ENCODE data around the gene GABRB2. TPM values are rescaled to one million over a fixed set of nuclear protein-coding genes. Genes with fewer than 3 reads are reported as not detected.

The GABRB2 gene
- total RNA-seq, 2 experiments from 2014 or later = not detected

DNA sequence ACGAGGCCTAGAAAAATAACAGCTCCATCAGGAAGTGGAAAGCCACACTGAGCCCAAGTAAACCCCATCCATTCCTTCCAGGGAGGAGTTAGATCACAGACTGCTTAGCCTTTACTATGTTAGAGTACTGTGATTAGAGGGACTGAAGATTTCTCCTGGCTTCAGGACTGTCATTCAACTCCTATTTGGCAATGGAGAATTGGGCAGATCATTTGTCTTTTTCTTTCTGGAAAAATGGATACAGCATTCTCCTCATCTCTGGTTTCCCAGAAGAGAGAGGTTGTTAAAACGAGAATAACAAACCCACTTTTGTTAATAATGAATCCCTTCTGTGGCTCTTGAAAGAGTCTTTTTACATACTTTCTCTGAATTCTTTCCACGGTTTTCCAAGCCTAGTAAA, 150.4 kb downstream of the GABRB2 start:
- Mint-ChIP-seq H3K9me3 (no peaks in the 10 kb centered on the region), H3K4me1 (no peaks in the 10 kb centered on the region), H3K4me3 (no peak overlapping the region), H3K27me3 (no peaks in the 10 kb centered on the region), H3K36me3 (no peaks in the 10 kb centered on the region), H3K27ac (no peak overlapping the region)
- POLR2A ChIA-PET = no interaction called here
- DNase-seq (no peak), ATAC-seq (ENCODE audit: low read depth) (no peak)

DNA sequence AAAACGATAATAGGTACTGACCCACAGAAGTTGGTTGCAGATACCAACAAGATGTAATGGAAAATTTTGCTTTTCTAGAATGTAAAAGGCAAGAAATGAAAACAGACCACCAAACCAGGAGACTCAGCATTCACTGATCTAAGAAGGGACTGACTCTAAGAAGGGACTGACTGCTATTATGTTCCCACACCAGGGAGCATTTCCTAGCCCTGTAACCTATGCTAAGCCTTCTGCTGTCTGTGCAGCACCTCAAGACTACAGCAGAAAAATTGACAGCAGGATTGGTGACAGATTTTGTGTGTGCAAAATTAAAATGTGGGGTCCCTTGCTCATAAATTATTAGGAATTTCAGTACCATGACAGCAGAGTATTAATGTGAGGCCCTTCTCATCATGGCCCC, 154.8 kb downstream of the GABRB2 start:
- H3K36me3 Mint-ChIP-seq = no peaks in the 10 kb centered on the region
- no peaks in the 10 kb centered on the region for H3K27me3 Mint-ChIP-seq
- no peak overlapping the region for H3K27ac Mint-ChIP-seq
- no peaks in the 10 kb centered on the region for H3K9me3 Mint-ChIP-seq
- POLR2A ChIA-PET = no interaction called here
- H3K4me1 Mint-ChIP-seq = no peaks in the 10 kb centered on the region
- ATAC-seq (ENCODE audit: low read depth) = no peak
- no peak overlapping the region for H3K4me3 Mint-ChIP-seq
- no peak for DNase-seq

DNA sequence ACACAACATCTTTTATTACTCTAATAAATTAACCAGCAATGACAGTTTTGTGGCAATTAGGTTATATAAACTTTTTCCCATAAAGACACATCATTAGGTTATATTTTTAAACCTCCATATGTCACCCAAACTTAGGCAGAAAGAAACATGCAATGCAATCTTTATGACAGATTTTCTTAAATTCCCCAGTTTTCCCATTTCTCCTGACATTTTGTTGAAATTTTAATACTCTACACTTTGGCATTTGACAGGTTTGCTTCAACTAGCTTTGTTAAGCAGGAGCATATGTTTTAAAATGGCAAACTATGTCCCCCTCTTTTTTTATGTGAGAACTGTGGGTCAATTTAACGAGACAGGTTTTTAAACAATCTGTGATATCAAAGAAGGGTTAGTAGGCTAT, 155.5 kb downstream of the GABRB2 start:
- Mint-ChIP-seq H3K27me3 (no peaks in the 10 kb centered on the region), H3K27ac (no peak overlapping the region), H3K4me3 (no peak overlapping the region), H3K36me3 (no peaks in the 10 kb centered on the region), H3K4me1 (no peaks in the 10 kb centered on the region), H3K9me3 (no peaks in the 10 kb centered on the region)
- no peak for DNase-seq
- ATAC-seq (ENCODE audit: low read depth) = no peak
- POLR2A ChIA-PET = no interaction called here

DNA sequence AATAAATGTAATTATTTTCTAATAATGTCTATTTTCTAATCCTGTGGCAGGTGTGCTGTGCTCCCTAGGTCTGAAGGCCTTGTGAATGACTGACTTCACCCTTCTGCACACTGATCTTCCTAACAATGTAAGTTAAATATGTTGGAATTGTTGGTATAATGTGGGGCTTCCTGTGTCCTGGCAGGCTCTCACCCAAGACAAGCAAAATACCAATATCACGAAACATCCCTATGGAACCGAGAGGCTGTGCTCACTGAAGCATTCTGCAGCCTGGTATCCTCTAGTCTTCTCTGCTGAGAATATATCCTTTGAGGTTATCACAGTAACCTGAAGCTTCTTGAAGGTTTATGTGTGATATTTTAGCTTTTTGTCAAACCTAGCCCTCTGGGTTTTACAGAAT, 159.4 kb downstream of the GABRB2 start:
- Mint-ChIP-seq H3K9me3 (no peaks in the 10 kb centered on the region), H3K27me3 (no peaks in the 10 kb centered on the region), H3K36me3 (no peaks in the 10 kb centered on the region), H3K27ac (no peak overlapping the region), H3K4me1 (no peaks in the 10 kb centered on the region), H3K4me3 (no peak overlapping the region)
- ATAC-seq (ENCODE audit: low read depth) (no peak), DNase-seq (no peak)
- POLR2A ChIA-PET = interaction anchor here (0.7 kb wide), 1 partner anchor 56 kb away, joined by 3 read pairs; no protein-coding TSS in a partner anchor

DNA sequence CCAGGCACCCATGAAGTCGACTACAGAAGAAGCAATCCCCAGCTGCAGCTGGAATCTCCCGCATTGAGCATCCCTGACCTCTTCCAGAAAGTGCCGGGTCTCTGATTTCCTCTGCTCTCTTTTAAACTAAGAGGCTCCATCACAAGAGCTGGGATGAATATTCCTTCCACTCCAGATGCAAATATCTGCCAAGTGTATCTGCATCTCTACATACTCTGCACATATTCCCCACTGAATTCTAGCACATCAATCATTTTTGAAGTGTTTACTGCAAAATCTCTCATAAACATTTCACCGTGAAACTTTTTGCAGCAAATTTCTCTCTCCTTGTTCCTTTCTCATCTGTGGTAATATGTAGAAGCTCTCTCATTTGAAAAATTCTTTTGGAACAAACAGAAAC, 161.5 kb downstream of the GABRB2 start:
- no peaks in the 10 kb centered on the region for H3K9me3 Mint-ChIP-seq
- H3K27me3 Mint-ChIP-seq = no peaks in the 10 kb centered on the region
- DNase-seq = no peak
- no peaks in the 10 kb centered on the region for H3K4me1 Mint-ChIP-seq
- no peak overlapping the region for H3K27ac Mint-ChIP-seq
- no peaks in the 10 kb centered on the region for H3K36me3 Mint-ChIP-seq
- POLR2A ChIA-PET = no interaction called here
- H3K4me3 Mint-ChIP-seq = no peak overlapping the region
- no peak for ATAC-seq (ENCODE audit: low read depth)

DNA sequence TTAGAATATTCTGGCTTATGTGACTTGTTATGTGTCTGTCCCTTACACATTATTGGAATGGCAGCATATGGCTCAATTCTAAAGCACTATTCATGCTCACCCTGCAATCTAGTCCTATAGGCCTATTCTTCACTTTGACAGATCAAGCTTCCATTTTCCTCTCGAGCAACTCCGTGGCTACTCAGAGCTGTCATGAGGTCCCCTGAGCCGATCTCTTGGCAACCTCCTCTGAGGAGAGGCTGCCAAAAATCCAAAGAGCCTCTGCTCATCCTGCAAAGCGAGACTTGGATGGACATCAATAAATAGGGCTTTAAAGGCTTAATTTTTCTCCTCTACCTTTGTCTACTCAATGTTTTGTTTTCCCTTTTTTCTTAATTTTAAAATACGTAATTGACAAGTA, 163.8 kb downstream of the GABRB2 start:
- POLR2A ChIA-PET = no interaction called here
- Mint-ChIP-seq H3K9me3 (no peaks in the 10 kb centered on the region), H3K4me3 (no peak overlapping the region), H3K36me3 (no peaks in the 10 kb centered on the region), H3K27ac (no peak overlapping the region), H3K27me3 (no peaks in the 10 kb centered on the region), H3K4me1 (no peaks in the 10 kb centered on the region)
- DNase-seq = no peak
- no peak for ATAC-seq (ENCODE audit: low read depth)

DNA sequence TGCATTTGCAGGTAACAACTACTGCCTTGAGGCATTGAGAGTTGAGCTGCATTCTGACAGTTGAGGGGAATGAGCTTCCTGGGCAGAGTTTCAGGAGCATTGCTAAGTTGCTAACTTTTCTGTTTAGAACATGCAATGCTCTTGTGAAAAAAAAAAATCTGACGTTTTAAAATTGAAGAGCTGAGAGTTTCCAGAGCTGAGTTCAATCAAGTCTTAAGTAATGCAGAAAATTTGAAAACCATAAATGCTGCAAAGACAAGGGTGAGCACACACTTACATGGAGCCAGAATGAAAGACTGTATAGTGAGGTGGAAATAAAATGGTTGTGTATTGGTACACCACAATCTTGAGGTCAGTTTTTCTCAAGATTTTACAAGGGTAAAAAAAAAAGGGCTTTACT, 166.0 kb downstream of the GABRB2 start:
- Mint-ChIP-seq H3K27me3 (no peaks in the 10 kb centered on the region), H3K36me3 (no peaks in the 10 kb centered on the region), H3K9me3 (no peaks in the 10 kb centered on the region), H3K4me3 (no peak overlapping the region), H3K4me1 (no peaks in the 10 kb centered on the region), H3K27ac (no peak overlapping the region)
- POLR2A ChIA-PET = no interaction called here
- ATAC-seq (ENCODE audit: low read depth) = no peak
- DNase-seq = no peak

DNA sequence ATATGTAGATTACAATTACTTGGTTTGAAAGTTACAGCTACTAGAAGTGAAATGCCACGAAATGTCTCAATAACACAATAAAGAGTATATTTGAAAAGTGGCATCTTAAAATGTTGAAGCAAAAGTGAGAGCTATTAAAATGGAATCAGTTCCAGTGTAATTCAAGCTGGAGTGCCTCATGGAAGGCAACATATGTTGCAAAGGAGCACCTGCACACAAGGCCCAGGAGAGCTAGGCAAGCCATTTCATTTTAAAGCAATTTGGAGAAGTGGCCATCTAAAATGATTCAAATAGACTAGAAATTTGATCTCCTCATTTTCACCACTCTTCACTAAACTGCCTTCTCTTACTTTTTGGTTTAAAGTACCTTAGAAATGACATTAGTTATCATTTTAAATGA, 167.8 kb downstream of the GABRB2 start:
- Mint-ChIP-seq H3K27me3 (no peaks in the 10 kb centered on the region), H3K9me3 (no peaks in the 10 kb centered on the region), H3K27ac (no peak overlapping the region), H3K36me3 (no peaks in the 10 kb centered on the region), H3K4me3 (no peak overlapping the region), H3K4me1 (no peaks in the 10 kb centered on the region)
- ATAC-seq (ENCODE audit: low read depth) (no peak), DNase-seq (no peak)
- POLR2A ChIA-PET = no interaction called here

DNA sequence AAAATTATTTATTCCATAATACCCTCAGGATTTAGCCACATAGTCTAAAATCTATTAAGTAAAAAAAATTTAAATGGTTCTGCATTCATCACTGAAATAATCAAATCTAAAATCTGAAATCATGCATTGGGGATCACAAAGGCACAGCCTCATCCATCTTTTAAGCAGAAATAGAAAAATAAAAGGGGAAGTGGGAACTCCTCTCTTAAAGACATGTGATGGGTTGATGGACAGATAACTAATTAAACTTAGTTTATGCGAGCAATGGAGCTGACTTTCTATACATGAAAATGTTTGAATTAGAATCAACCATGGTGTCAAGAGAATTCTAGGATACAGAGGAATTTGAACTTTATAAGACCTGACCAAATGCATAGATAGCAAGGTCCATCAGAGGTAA, 170.5 kb downstream of the GABRB2 start:
- H3K27ac Mint-ChIP-seq = no peak overlapping the region
- H3K4me3 Mint-ChIP-seq = no peak overlapping the region
- DNase-seq (no peak), ATAC-seq (ENCODE audit: low read depth) (no peak)
- H3K27me3 Mint-ChIP-seq = no peaks in the 10 kb centered on the region
- no peaks in the 10 kb centered on the region for H3K9me3 Mint-ChIP-seq
- no peaks in the 10 kb centered on the region for H3K4me1 Mint-ChIP-seq
- POLR2A ChIA-PET = no interaction called here
- H3K36me3 Mint-ChIP-seq = no peaks in the 10 kb centered on the region

DNA sequence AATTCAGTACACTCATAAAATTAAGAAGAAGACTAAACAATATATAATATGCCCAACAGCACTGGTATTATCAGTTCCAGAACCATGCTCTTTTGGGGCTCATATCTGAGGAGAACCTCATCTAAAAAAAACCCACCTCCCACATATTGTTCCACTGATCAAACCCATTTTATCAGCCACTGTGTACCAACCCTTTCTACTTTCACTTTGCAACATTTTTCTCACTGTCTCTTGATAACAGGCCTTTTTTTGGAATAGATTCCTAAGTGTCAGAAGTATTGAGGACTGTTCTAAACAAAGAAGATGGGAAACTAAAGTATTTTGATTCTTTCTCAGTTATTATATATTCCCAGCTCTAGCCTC, 173.2 kb downstream of the GABRB2 start:
- no peak for DNase-seq
- Mint-ChIP-seq H3K4me1 (no peaks in the 10 kb centered on the region), H3K36me3 (no peaks in the 10 kb centered on the region), H3K4me3 (no peak overlapping the region), H3K9me3 (no peaks in the 10 kb centered on the region), H3K27me3 (no peaks in the 10 kb centered on the region), H3K27ac (no peak overlapping the region)
- POLR2A ChIA-PET = no interaction called here
- ATAC-seq (ENCODE audit: low read depth) = no peak

DNA sequence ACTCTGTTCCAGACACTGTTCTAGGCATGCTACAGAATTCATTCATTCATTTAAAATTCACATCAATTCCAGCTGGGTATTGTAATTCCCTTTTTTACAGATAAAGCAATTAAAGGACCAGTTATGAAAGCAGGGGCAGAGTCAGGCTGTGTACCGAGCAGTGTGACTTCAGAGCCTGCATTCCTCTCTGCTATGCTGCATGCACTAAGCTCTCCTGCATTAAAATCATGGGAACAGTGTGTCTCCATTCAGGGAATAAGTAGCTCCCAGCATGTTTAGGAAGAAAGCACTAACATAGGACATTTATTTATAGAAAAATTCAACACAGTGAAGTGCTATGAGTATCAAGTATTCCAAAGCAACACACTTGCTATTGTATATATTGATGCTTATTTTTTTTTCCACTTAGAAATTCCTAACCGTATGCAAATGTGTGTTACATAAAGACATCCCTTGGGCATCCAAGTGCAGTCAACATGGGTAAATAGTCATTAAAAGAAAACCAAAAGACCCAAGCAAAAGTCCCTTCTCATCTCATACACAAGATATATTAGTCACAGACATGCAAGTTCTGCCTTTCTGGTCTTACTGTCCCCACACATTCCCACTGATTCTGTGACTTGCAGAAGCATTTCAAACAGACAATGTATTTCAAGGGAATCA, 173.7 kb downstream of the GABRB2 start:
- no peak overlapping the region for H3K27ac Mint-ChIP-seq
- POLR2A ChIA-PET = no interaction called here
- no peaks in the 10 kb centered on the region for H3K36me3 Mint-ChIP-seq
- H3K27me3 Mint-ChIP-seq = no peaks in the 10 kb centered on the region
- H3K4me1 Mint-ChIP-seq = no peaks in the 10 kb centered on the region
- DNase-seq (no peak), ATAC-seq (ENCODE audit: low read depth) (no peak)
- no peaks in the 10 kb centered on the region for H3K9me3 Mint-ChIP-seq
- no peak overlapping the region for H3K4me3 Mint-ChIP-seq

DNA sequence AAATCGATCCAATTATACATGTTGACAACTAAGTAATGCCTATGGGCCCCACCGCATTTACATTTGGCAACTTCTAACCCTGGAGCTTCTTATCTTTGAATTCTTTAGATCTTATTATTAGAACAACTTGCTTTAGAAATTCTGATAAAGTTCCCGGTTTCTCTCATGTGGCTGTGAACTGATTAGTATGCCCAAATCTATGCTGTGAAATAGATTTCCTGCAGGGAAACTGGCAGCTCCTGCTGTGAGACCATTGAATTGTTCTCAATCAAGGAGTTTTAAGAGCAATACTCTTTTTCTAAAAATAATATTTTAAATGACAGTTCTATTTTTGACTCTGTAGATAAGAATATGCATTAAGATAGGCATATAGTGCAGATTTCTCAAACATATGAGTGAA, 177.5 kb downstream of the GABRB2 start:
- Mint-ChIP-seq H3K27me3 (no peaks in the 10 kb centered on the region), H3K9me3 (no peaks in the 10 kb centered on the region), H3K4me1 (no peaks in the 10 kb centered on the region), H3K27ac (no peak overlapping the region), H3K36me3 (no peaks in the 10 kb centered on the region), H3K4me3 (no peak overlapping the region)
- DNase-seq (no peak), ATAC-seq (ENCODE audit: low read depth) (no peak)
- POLR2A ChIA-PET = no interaction called here

DNA sequence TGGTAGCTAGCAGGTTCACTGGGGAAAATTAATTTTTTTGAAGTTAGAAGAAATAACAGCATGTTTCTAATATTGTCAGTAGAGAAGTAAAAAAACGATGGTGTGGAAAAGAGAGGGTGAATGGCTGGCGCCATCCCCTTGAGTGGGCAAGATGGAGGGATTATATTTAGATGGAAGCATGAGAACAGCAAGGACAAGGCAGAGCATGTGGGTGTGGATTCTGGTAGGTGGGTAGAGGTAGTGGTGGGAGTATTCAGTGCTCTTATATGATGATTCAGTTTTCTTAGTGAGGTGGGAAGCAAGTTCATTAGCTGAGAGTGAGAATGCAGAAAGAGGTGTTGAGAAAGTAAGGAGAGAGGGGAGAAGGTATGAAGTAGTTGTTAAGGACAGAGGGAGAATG, 188.1 kb downstream of the GABRB2 start:
- Mint-ChIP-seq H3K36me3 (no peaks in the 10 kb centered on the region), H3K27ac (no peak overlapping the region), H3K27me3 (no peaks in the 10 kb centered on the region), H3K9me3 (no peaks in the 10 kb centered on the region), H3K4me1 (no peaks in the 10 kb centered on the region), H3K4me3 (no peak overlapping the region)
- POLR2A ChIA-PET = no interaction called here
- DNase-seq = no peak
- no peak for ATAC-seq (ENCODE audit: low read depth)

DNA sequence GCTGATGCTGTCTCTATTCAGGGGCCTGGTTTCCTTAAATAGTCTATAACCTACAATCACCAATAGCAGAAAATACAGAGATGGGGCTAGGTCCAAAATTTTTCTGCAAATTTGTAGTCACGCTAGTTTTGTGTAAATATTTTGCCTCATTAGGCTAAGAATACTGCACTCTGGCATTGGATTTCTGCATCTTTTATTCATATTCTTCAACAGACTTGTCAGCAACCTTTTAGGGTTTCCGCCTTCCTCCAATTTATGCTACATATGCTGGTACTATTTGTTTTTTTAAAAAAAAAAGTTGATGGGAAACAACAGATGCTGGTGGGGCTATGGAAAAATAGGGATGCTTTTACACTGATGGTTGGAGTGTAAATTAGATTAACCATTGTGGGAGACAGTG, 202.3 kb downstream of the GABRB2 start:
- H3K27me3 Mint-ChIP-seq = no peaks in the 10 kb centered on the region
- no peak overlapping the region for H3K4me3 Mint-ChIP-seq
- no peaks in the 10 kb centered on the region for H3K36me3 Mint-ChIP-seq
- ATAC-seq (ENCODE audit: low read depth) (no peak), DNase-seq (no peak)
- no peaks in the 10 kb centered on the region for H3K4me1 Mint-ChIP-seq
- no peak overlapping the region for H3K27ac Mint-ChIP-seq
- POLR2A ChIA-PET = no interaction called here
- H3K9me3 Mint-ChIP-seq = peaks cover 3% of the 10 kb centered on the region

DNA sequence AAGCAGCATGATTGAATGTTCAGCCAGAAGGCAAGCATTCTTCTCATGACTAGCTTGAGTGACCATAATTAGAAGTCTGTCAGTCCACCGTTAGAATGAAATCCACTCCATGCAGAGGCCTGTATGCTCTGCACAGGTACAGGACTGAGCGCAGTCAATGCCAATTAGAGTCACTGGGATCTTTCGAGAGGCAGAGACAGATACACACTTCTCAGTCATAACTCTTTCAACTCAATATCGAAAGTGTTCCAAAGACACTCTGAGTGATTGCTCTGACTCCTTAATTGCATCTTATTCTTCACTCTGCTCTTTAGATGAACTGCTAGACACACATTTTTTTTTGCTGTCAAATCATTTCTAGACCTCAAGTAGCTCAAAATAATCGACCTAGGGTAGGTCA, 203.6 kb downstream of the GABRB2 start:
- no peaks in the 10 kb centered on the region for H3K36me3 Mint-ChIP-seq
- no peak overlapping the region for H3K4me3 Mint-ChIP-seq
- POLR2A ChIA-PET = no interaction called here
- no peak overlapping the region for H3K27ac Mint-ChIP-seq
- H3K27me3 Mint-ChIP-seq = no peaks in the 10 kb centered on the region
- H3K9me3 Mint-ChIP-seq = peaks cover 3% of the 10 kb centered on the region
- ATAC-seq (ENCODE audit: low read depth) (no peak), DNase-seq (no peak)
- no peaks in the 10 kb centered on the region for H3K4me1 Mint-ChIP-seq

Measured in activated naive CD8-positive, alpha-beta T cell treated with anti-CD3 and anti-CD28 coated beads, Interleukin-2, amount 10 ng/mL, durations not matched to agents 7 days and 5 days (primary cell).